ENCODE results near the gene TTLL3.

The TTLL3 gene, protein sequence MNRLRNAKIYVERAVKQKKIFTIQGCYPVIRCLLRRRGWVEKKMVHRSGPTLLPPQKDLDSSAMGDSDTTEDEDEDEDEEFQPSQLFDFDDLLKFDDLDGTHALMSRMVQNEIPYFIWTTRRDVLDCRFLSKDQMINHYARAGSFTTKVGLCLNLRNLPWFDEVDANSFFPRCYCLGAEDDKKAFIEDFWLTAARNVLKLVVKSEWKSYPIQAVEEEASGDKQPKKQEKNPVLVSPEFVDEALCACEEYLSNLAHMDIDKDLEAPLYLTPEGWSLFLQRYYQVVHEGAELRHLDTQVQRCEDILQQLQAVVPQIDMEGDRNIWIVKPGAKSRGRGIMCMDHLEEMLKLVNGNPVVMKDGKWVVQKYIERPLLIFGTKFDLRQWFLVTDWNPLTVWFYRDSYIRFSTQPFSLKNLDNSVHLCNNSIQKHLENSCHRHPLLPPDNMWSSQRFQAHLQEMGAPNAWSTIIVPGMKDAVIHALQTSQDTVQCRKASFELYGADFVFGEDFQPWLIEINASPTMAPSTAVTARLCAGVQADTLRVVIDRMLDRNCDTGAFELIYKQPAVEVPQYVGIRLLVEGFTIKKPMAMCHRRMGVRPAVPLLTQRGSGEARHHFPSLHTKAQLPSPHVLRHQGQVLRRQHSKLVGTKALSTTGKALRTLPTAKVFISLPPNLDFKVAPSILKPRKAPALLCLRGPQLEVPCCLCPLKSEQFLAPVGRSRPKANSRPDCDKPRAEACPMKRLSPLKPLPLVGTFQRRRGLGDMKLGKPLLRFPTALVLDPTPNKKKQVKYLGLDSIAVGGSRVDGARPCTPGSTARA

DNA sequence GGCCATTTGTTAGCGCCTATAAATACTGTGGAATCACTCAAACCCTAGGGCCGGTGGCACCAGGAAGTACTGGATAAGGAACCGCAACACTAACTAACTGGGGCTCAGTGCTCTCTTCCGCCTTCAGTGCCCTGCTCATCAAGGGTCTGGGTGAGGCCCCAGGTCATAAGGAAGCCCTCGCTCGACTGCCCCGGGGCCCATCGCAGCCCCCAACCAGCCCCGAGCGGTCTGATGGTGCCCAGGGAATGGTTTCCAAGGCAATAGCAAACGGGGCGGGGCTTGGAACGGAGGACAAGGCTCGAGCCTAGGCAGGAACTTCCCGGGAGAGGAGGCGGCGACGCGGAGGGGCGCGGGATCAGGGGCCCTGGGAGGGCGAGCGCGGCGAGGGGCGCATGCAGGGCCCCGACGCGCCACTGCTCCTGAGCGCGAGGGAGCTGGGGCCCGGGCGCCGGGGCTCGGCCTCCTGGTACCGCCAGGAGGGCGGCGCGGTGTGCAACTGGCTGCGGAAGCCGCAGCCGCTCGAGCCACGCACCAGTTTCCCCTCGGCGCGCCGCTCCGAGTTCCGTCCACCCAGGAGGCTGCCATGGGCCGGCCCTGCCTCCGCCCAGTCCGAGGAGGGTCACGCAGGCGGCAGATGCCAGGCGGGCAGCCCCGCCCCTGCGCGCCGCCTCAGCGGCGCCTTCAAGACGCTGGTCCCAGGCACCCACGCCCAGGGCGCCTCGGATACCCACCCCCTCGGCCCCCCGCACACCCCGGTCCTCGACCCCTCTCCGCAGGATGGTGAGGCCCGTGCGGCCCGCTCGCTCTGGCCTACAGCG lies at the start of gene TTLL3:
Gene TTLL3 (plus strand): TSS at position 648 of the 818 bp plus-strand sequence. CDS start 400 bp downstream, outside the sequence.
- Histone ChIP-seq H3K4me1 (ENCODE audit: control insufficient read depth, insufficient read depth, low read length) (peaks cover 22% of the 10 kb centered on the region), H3K4me3 (ENCODE audit: low read length) (peak within 1 kb of the TSS; percentile 53), H3K9ac (ENCODE audit: low read length) (peak within 1 kb of the TSS; percentile 81), H3K27me3 (ENCODE audit: control insufficient read depth, insufficient read depth, low read length) (no peaks in the 10 kb centered on the region), H3K9me3 (ENCODE audit: control insufficient read depth, low read length) (no peaks in the 10 kb centered on the region), H3K36me3 (ENCODE audit: control insufficient read depth, insufficient read depth, low read length) (no peaks in the 10 kb centered on the region)

DNA sequence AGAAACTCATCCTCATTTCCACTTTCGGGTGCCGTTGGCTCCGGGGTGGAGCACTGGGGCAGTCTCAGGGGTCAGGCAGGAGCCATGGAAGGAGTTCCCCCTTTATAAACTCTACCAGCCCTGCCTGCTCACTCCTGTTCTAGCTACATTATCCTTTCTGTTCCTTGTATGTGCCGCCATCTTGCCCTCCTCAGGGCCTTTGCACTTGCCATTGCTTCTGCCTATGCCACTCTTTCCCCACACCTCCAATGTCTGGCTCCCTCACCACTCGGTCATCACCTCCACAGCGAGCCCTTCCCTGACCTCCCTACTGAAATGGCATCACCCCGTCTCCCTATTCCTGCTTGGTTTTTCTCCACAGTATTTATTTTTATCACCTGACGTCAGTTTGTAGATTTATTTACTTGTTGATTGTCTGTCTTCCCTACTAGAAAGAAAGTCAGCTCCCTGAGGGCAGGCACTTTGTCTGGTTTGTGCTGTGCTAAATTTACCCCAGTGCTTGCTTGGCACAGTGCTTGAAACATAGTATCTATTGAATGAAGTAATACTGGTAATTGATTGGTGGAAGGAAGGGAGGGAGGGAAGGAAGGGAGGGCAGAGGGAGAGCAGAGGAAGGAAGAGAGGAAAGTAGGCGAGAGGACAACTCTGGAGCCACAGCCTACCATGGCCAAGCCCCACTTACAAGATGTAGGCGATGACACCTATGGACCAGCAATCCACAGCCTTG lies 49.1 kb upstream of the TTLL3 start:
- Histone ChIP-seq H3K4me1 (ENCODE audit: control insufficient read depth, insufficient read depth, low read length) (no peaks in the 10 kb centered on the region), H3K4me3 (ENCODE audit: low read length) (no peak overlapping the region), H3K9me3 (ENCODE audit: control insufficient read depth, low read length) (no peaks in the 10 kb centered on the region), H3K27me3 (ENCODE audit: control insufficient read depth, insufficient read depth, low read length) (no peaks in the 10 kb centered on the region), H3K36me3 (ENCODE audit: control insufficient read depth, insufficient read depth, low read length) (peaks cover 3% of the 10 kb centered on the region), H3K9ac (ENCODE audit: low read length) (no peak overlapping the region)

DNA sequence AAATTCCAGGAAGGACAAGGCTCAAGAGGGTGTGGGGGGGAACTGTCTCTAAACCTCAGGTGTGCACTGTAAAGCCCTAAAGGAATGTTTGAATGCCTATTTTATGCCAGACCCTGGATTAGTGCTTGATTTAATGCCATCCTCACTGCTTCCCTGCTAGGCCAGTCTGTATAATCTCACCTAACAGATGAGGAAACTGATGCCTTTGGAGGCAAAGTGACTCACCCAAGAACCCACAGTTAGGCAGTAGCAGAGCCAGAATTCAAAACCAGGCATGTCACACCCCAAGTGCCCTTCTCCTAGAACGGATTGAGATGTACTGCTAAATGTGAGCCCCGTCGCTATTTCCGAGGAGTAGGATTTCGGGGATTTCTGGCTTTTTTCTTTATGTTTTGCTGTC lies 48.1 kb upstream of the TTLL3 start:
- Histone ChIP-seq H3K27me3 (ENCODE audit: control insufficient read depth, insufficient read depth, low read length) (no peaks in the 10 kb centered on the region), H3K4me1 (ENCODE audit: control insufficient read depth, insufficient read depth, low read length) (peaks cover 1% of the 10 kb centered on the region), H3K9me3 (ENCODE audit: control insufficient read depth, low read length) (no peaks in the 10 kb centered on the region), H3K4me3 (ENCODE audit: low read length) (no peak overlapping the region), H3K9ac (ENCODE audit: low read length) (no peak overlapping the region), H3K36me3 (ENCODE audit: control insufficient read depth, insufficient read depth, low read length) (peaks cover 3% of the 10 kb centered on the region)

DNA sequence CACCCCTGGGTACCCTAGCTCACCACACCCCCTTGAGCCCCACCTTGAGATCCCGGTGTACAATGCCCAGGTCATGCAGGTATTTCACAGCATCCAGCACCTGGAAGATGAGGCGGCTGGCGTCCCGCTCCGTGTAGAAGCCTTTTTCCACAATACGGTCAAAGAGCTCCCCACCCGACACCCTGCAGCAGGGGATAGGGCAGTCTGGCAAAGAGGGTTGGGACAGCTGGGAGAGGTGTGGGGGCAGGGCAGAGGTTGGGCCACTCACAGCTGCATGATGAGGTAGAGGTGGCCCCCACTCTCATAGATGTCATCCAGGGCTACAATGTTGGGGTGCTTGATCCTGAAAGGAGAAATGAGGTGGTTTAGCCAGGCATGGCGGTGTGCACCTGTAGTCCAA lies 47.2 kb upstream of the TTLL3 start:
- Histone ChIP-seq H3K9ac (ENCODE audit: low read length) (no peak overlapping the region), H3K4me1 (ENCODE audit: control insufficient read depth, insufficient read depth, low read length) (peaks cover 9% of the 10 kb centered on the region), H3K9me3 (ENCODE audit: control insufficient read depth, low read length) (no peaks in the 10 kb centered on the region), H3K36me3 (ENCODE audit: control insufficient read depth, insufficient read depth, low read length) (peaks cover 3% of the 10 kb centered on the region), H3K27me3 (ENCODE audit: control insufficient read depth, insufficient read depth, low read length) (no peaks in the 10 kb centered on the region), H3K4me3 (ENCODE audit: low read length) (no peak overlapping the region)

DNA sequence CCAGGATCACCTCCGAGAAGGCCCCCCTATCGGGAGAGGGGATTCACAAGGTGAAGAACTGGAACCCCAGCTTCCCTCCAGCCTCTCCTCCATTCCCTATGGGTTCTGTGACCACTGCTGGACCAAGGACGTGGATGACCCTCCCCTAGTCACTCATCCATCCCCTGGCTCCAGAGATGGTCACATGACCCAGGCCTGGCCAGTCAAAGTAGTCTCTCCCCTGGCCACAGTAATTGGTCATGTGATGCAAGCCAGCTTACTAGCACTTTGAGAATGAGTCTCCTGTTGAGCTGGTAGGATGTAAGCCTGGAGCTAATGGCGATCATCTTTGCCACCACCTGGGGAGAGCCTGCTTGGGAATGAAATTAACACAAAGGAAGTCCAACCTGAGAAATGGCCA lies 44.2 kb upstream of the TTLL3 start:
- Histone ChIP-seq H3K4me1 (ENCODE audit: control insufficient read depth, insufficient read depth, low read length) (peaks cover 36% of the 10 kb centered on the region), H3K36me3 (ENCODE audit: control insufficient read depth, insufficient read depth, low read length) (no peaks in the 10 kb centered on the region), H3K9me3 (ENCODE audit: control insufficient read depth, low read length) (no peaks in the 10 kb centered on the region), H3K27me3 (ENCODE audit: control insufficient read depth, insufficient read depth, low read length) (no peaks in the 10 kb centered on the region), H3K4me3 (ENCODE audit: low read length) (no peak overlapping the region), H3K9ac (ENCODE audit: low read length) (no peak overlapping the region)

DNA sequence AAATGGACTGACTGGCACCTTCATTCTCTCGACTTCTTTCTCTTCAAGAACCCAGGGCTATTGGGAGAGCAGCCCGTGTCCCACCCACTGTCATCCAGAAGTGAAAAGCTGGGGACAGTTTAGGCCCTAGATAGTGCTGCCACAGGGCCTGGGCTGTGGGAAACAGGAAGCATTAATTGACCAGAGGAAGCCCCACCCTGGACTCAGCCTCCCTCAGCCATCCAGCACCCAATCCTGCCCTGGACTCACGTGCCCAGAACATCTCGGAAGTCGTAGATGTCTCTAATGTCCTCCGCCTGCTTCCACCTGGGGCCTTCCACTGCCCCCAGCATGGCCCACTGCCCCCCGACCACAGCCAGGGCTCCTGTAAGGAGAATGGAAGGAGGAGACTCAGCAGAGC lies 42.6 kb upstream of the TTLL3 start:
- Histone ChIP-seq H3K4me3 (ENCODE audit: low read length) (no peak overlapping the region), H3K9ac (ENCODE audit: low read length) (no peak overlapping the region)

DNA sequence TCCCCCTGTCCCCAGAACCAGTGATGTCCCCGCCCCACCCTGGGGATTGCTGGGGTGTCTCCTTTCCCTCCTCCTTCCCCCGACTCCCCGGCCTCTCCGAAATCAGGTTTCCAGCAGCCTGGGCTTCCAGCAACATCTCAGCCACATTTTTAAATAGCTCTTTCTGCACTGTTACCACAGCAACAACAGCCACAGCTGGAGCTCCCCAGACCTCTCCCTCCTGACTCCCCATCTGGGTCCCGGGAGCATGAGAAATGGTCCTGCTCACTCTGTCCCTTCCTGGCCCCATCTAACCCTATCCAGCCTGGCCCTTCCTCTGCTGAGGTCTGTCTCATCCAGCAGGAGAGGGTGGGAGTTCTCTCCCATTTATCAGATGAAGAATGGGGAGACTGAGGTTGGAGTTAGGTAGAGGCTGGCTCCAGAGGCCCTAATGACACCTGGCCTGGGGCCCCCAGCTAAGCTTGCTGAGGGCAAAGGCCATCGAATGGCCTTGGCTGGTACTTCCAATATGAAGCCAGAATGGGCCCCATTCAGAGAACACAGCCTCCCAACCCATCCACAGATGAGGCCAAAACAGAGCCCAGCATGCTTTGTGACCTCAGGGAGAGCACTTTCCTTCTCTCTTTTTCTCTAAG lies 41.8 kb upstream of the TTLL3 start:
- Histone ChIP-seq H3K9ac (ENCODE audit: low read length) (no peak overlapping the region), H3K36me3 (ENCODE audit: control insufficient read depth, insufficient read depth, low read length) (no peaks in the 10 kb centered on the region), H3K9me3 (ENCODE audit: control insufficient read depth, low read length) (no peaks in the 10 kb centered on the region), H3K4me1 (ENCODE audit: control insufficient read depth, insufficient read depth, low read length) (peaks cover 36% of the 10 kb centered on the region), H3K4me3 (ENCODE audit: low read length) (no peak overlapping the region), H3K27me3 (ENCODE audit: control insufficient read depth, insufficient read depth, low read length) (no peaks in the 10 kb centered on the region)

More for the DNA sequence above, 42.6 kb upstream of the TTLL3 start:
- Histone ChIP-seq H3K9me3 (ENCODE audit: control insufficient read depth, low read length) (no peaks in the 10 kb centered on the region), H3K4me1 (ENCODE audit: control insufficient read depth, insufficient read depth, low read length) (peaks cover 36% of the 10 kb centered on the region), H3K36me3 (ENCODE audit: control insufficient read depth, insufficient read depth, low read length) (no peaks in the 10 kb centered on the region), H3K27me3 (ENCODE audit: control insufficient read depth, insufficient read depth, low read length) (no peaks in the 10 kb centered on the region)

DNA sequence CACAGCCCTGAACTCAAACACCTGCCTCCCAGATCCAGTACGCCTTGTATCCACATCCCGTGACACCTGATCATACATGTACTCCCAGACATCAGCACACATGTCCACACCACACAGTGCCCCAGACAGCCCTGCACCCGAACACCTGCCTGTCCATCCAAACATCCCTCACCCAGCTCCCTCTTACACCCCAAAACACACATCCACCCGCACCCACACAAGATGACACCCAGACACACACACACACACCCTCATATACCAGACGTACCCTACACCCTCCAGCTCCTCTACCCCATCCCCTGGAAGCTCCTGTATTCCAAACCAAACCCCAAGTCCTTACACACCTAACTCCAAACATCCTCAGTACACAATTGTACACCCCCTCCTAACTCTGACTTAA lies 41.0 kb upstream of the TTLL3 start:
- Histone ChIP-seq H3K9me3 (ENCODE audit: control insufficient read depth, low read length) (no peaks in the 10 kb centered on the region), H3K4me1 (ENCODE audit: control insufficient read depth, insufficient read depth, low read length) (peaks cover 36% of the 10 kb centered on the region), H3K36me3 (ENCODE audit: control insufficient read depth, insufficient read depth, low read length) (no peaks in the 10 kb centered on the region), H3K9ac (ENCODE audit: low read length) (peak overlapping the region; percentile 81), H3K27me3 (ENCODE audit: control insufficient read depth, insufficient read depth, low read length) (no peaks in the 10 kb centered on the region), H3K4me3 (ENCODE audit: low read length) (peak overlapping the region; percentile 87)

DNA sequence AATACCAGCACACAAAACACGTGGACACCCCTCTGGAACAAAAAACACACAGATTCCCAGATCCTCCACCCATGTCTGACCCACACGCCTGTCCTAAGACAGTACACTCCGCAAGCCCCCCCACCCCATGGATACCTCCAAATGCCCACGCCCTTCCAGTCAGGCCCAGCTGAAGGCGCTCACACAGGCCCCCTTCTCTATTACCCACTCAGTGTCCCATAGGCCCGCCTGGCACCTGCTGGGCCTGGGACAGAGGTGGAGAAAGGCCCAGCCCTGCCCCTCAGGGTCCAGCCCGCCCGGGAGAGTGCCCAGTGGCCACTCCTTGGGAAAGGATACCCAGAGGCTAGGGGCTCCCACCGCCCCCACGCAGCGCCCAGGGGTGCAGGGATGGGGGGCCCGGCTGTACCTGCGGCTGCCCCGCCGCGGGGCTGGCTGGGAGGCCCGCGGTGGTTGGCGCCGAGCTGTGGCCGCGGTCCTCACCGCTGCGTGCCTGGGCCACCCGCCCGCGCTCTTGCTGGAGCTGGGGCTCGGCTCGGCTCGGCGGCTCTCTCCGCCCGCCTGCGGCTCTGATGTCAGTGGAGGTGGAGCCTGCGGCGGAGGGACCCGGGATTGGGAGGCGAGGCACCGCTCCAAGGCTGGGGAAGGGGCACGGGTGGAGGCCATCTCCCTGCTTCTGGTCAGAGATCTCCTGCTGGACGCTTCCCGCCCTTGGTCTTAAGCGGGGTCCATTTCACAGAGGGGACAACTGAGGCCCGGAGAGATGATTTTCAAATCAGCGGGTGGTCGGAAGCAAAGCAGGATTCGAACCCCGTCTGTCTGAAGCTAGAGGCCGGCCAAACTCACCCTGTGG lies 40.4 kb upstream of the TTLL3 start, which contains the start of gene CAMK1:
Gene CAMK1 (minus strand): TSS at position 522 of the 850 bp plus-strand sequence. CDS start 2,198 bp downstream, outside the sequence.
- no peaks in the 10 kb centered on the region for H3K9me3 ChIP-seq (ENCODE audit: control insufficient read depth, low read length)
- no peaks in the 10 kb centered on the region for H3K27me3 ChIP-seq (ENCODE audit: control insufficient read depth, insufficient read depth, low read length)
- H3K9ac ChIP-seq (ENCODE audit: low read length): peak within 1 kb of the TSS; percentile 81
- no peaks in the 10 kb centered on the region for H3K36me3 ChIP-seq (ENCODE audit: control insufficient read depth, insufficient read depth, low read length)
- peak within 1 kb of the TSS; percentile 87 for H3K4me3 ChIP-seq (ENCODE audit: low read length)
- peaks cover 36% of the 10 kb centered on the region for H3K4me1 ChIP-seq (ENCODE audit: control insufficient read depth, insufficient read depth, low read length)

DNA sequence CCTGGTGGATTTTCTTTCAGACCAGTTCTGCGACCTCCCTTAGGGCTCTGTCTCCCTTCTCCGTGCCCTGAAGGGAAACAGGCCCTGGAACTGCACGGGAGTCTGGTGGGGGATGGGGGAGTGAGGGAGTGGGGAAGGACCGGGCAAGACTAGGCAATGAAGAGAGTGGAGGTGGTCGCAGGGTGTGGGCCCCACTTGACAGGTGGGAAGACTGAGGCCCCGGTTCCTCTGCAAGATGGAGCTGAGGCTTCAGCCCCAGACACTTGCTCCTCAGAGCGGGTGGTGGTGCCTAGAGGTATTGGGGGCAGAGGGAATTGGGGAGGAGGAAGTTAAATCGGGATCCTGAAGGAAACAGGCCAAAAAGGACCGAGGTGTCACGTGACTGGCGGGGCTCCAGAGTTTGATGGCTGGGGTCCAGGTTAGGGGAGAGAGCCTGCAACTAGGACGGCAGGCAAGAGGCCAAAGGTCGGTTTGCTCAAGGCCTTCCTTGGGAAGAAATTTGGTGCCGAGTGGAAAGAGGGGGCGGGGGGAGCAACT lies 39.7 kb upstream of the TTLL3 start:
- Histone ChIP-seq H3K36me3 (ENCODE audit: control insufficient read depth, insufficient read depth, low read length) (no peaks in the 10 kb centered on the region), H3K4me3 (ENCODE audit: low read length) (peak overlapping the region; percentile 87), H3K27me3 (ENCODE audit: control insufficient read depth, insufficient read depth, low read length) (no peaks in the 10 kb centered on the region), H3K9me3 (ENCODE audit: control insufficient read depth, low read length) (no peaks in the 10 kb centered on the region), H3K9ac (ENCODE audit: low read length) (peak overlapping the region; percentile 81), H3K4me1 (ENCODE audit: control insufficient read depth, insufficient read depth, low read length) (peaks cover 36% of the 10 kb centered on the region)

Data from mucosa of stomach (tissue), 1 donor.